Smooth muscle cell (in vitro differentiated cells): ENCODE data around the gene ERICH4. TPM values are rescaled to one million over a fixed set of nuclear protein-coding genes. Genes with fewer than 3 reads are reported as not detected.

ENCODE experiments used
- DNase-seq: peaks from one replicate; lab custom pipeline; 2025; ENCODE audit not compliant: unreplicated experiment; lab: John Stamatoyannopoulos, UW
- H2AFZ ChIP-seq: fragments of 200-600 bp; sonication (generic); 2 replicates; pipeline ENCODE4 v1.6.0; 2016; ENCODE audit warnings: antibody characterized with exemption, low read depth, mild to moderate bottlenecking
- H3F3A ChIP-seq: fragments of 200-600 bp; sonication (generic); 2 replicates; pipeline ENCODE4 v1.6.0; 2017; ENCODE audit warnings: antibody characterized with exemption, low read depth
- H3K27ac ChIP-seq: fragments of 200-600 bp; sonication (generic); 2 replicates; pipeline ENCODE4 v1.5.1; 2016; ENCODE audit warnings: low read depth, mild to moderate bottlenecking
- H3K27me3 ChIP-seq: fragments of 200-600 bp; sonication (generic); 2 replicates; pipeline ENCODE4 v1.6.1; 2016; ENCODE audit warnings: low read depth, mild to moderate bottlenecking
- H3K36me3 ChIP-seq: fragments of 200-600 bp; sonication (generic); 2 replicates; pipeline ENCODE4 v1.5.1; 2016; ENCODE audit warnings: low read depth
- H3K4me1 ChIP-seq: fragments of 200-600 bp; sonication (generic); 2 replicates; pipeline ENCODE4 v1.5.1; 2016; ENCODE audit warnings: low read depth
- H3K4me2 ChIP-seq: fragments of 200-600 bp; sonication (generic); 2 replicates; pipeline ENCODE4 v1.6.0; 2016; ENCODE audit warnings: mild to moderate bottlenecking
- H3K4me3 ChIP-seq: fragments of 200-600 bp; sonication (generic); 2 replicates; pipeline ENCODE4 v1.5.1; 2016; ENCODE audit warnings: mild to moderate bottlenecking
- H3K79me2 ChIP-seq: fragments of 200-600 bp; sonication (generic); 2 replicates; pipeline ENCODE4 v1.6.0; 2016; ENCODE audit warnings: low read depth, mild to moderate bottlenecking
- H3K9ac ChIP-seq: fragments of 200-600 bp; sonication (generic); 2 replicates; pipeline ENCODE4 v1.6.0; 2016; ENCODE audit warnings: low read depth
- H3K9me3 ChIP-seq: fragments of 200-600 bp; sonication (generic); replicated peaks from 2 replicates; pipeline ENCODE4 v1.5.1; 2016; ENCODE audit warnings: low read depth
- H4K20me1 ChIP-seq: fragments of 200-600 bp; sonication (generic); 2 replicates; pipeline ENCODE4 v1.6.0; 2016; ENCODE audit warnings: low read depth
- CTCF ChIP-seq: fragments of 200-600 bp; sonication (generic); IDR thresholded peaks from 2 replicates; pipeline ENCODE4 v1.5.1; 2017; ENCODE audit warnings: borderline replicate concordance, mild to moderate bottlenecking, antibody characterized with exemption; ENCODE audit not compliant: insufficient read depth, poor library complexity, severe bottlenecking
- WGBS: methylation state at CpG from one replicate; pipeline ENCODE4 v1.1.7; 2016; ENCODE audit warnings: low lambda C conversion rate; 5-methylcytosine and 5-hydroxymethylcytosine counted together
- polyA plus RNA-seq: library from polyadenylated mRNA; unstranded; fragments of >200 nt; fragmentation: Nextera tagmentation; extraction: Ambion mirVana; gene quantifications from 2 replicates; pipeline ENCODE4 v1.2.1, GENCODE V29; 2016
- total RNA-seq: library from RNA; depleted of rRNA; stranded (reverse); fragments of >200 nt; gene quantifications from 2 replicates; pipeline ENCODE4 v1.2.3, GENCODE V29; 2014

Gene ERICH4
- total and polyA plus RNA-seq, 2 experiments from 2014 or later, result not detected

- DNase-seq, result no peak
- Histone ChIP-seq H2AFZ (no peak overlapping the region), H3K4me2 (no peak overlapping the region), H3K4me3 (no peak overlapping the region), H3K9me3 (no peaks in the 10 kb centered on the region), H3K27ac (no peak overlapping the region), H3K79me2 (no peaks in the 10 kb centered on the region), H3K27me3 (no peaks in the 10 kb centered on the region), H3F3A (no peaks in the 10 kb centered on the region), H3K9ac (no peak overlapping the region), H3K4me1 (no peaks in the 10 kb centered on the region), H4K20me1 (peaks cover 16% of the 10 kb centered on the region), H3K36me3 (no peaks in the 10 kb centered on the region)
- TF ChIP-seq CTCF, result no peak
- WGBS, result 96% methylated on average over 21 of the region's 23 CpGs
These were observed 32.5 kb upstream of the ERICH4 start for GRCh38 chr19:41410336-41411054.

- Histone ChIP-seq H3K4me1 (no peaks in the 10 kb centered on the region), H3K79me2 (no peaks in the 10 kb centered on the region), H3K36me3 (no peaks in the 10 kb centered on the region), H2AFZ (no peak overlapping the region), H3K4me3 (no peak overlapping the region), H3K27me3 (no peaks in the 10 kb centered on the region), H3K4me2 (no peak overlapping the region), H4K20me1 (peaks cover 16% of the 10 kb centered on the region), H3F3A (no peaks in the 10 kb centered on the region), H3K9ac (no peak overlapping the region), H3K27ac (no peak overlapping the region), H3K9me3 (no peaks in the 10 kb centered on the region)
- DNase-seq, result no peak
- WGBS, result 88% methylated on average over 9 of the region's 9 CpGs
- no peak for TF ChIP-seq CTCF
These were observed 31.6 kb upstream of the ERICH4 start for GRCh38 chr19:41411100-41411967.

- DNase-seq, result no peak
- 97% methylated on average over 11 of the region's 11 CpGs for WGBS
- no peaks in the 10 kb centered on the region for H3K79me2 ChIP-seq
- H3F3A ChIP-seq, result no peaks in the 10 kb centered on the region
- H3K36me3 ChIP-seq, result no peaks in the 10 kb centered on the region
- no peak overlapping the region for H2AFZ ChIP-seq
- H3K27ac ChIP-seq, result no peak overlapping the region
- no peak overlapping the region for H3K9ac ChIP-seq
- H3K27me3 ChIP-seq, result no peaks in the 10 kb centered on the region
- no peak overlapping the region for H3K4me3 ChIP-seq
- no peak overlapping the region for H3K4me2 ChIP-seq
- no peak for TF ChIP-seq CTCF
- no peaks in the 10 kb centered on the region for H3K4me1 ChIP-seq
- H3K9me3 ChIP-seq, result no peaks in the 10 kb centered on the region
- H4K20me1 ChIP-seq, result peaks cover 14% of the 10 kb centered on the region
These were observed 31.0 kb upstream of the ERICH4 start for GRCh38 chr19:41411968-41412265.
